ENCODE results near the gene MSI1. TPM values are rescaled to one million over a fixed set of nuclear protein-coding genes. Genes with fewer than 3 reads are reported as not detected.

The MSI1 gene
- total and polyA plus RNA-seq, 7 experiments from 2014 or later: not detected

GRCh38 chr12:120317224-120318105, 51.5 kb downstream of the MSI1 start:
- peak overlapping the region; percentile 81 for H3K4me3 ChIP-seq (ENCODE audit: low read length)
- intact Hi-C loops (cut with micrococcal nuclease): loop anchor here (1.0 to 5.0 kb wide), 16 partner anchors 8 to 699 kb away; partner anchors contain the start of genes COX6A1 (in 2 of the 2), RNF10 (in 2 of the 2), RNU4-1 (in 2 of the 2) and RPLP0 (in 2 of the 2)
- POLR2A ChIA-PET: interaction anchor here (0.6 to 5.6 kb wide), 10 partner anchors 9 to 264 kb away, joined by 3 to 63 read pairs (median 6); partner anchors contain the start of genes POP5, RNU4-1, RNU4-2 and RPLP0

GRCh38 chr12:120316798-120317223, 52.2 kb downstream of the MSI1 start:
- H3K4me3 Mint-ChIP-seq: peak overlapping the region; percentile 86 to 95 (median 93)
- peak overlapping the region; percentile 85 to 99 (median 98) for H3K27ac Mint-ChIP-seq
- H3K36me3 Mint-ChIP-seq: peaks cover 0 to 1% (median 0%) of the 10 kb centered on the region in 5 donors
- ChIA-PET POLR2A (interaction anchor here (0.6 to 5.6 kb wide), 12 partner anchors 9 to 1275 kb away, joined by 3 to 63 read pairs (median 4); partner anchors contain the start of genes POP5, RNU4-1, RNU4-2 and RPLP0), CTCF (interaction anchor here (0.8 to 1.5 kb wide), 4 partner anchors 15 to 89 kb away, joined by 3 to 5 read pairs (median 4); partner anchors contain the start of genes RNU4-1, RNU4-2 and SIRT4)
- H3K36me3 ChIP-seq (ENCODE audit: control insufficient read depth in 2 of 3, insufficient read depth in 3 of 3, low read length in 3 of 3): no peaks in the 10 kb centered on the region
- H3K9me3 Mint-ChIP-seq: peaks cover 0 to 2% (median 0%) of the 10 kb centered on the region in 11 donors
- H3K9me3 ChIP-seq (ENCODE audit: control insufficient read depth in 2 of 3, low read length in 3 of 3): no peaks in the 10 kb centered on the region
- peak overlapping the region; percentile 87 for H3K27ac ChIP-seq (ENCODE audit: low read depth, low read length)
- H3K4me1 Mint-ChIP-seq: peaks cover 4 to 16% (median 14%) of the 10 kb centered on the region in 7 donors
- no peaks in the 10 kb centered on the region for H3K27me3 ChIP-seq (ENCODE audit: control insufficient read depth in 2 of 2, insufficient read depth in 2 of 2, low read length in 2 of 2)
- H3K27me3 Mint-ChIP-seq: peaks cover 0 to 4% (median 0%) of the 10 kb centered on the region in 5 donors
- intact Hi-C loops (cut with micrococcal nuclease): loop anchor here (1.0 to 5.0 kb wide), 16 partner anchors 8 to 699 kb away; partner anchors contain the start of genes COX6A1 (in 2 of the 2), RNF10 (in 2 of the 2), RNU4-1 (in 2 of the 2) and RPLP0 (in 2 of the 2)
- peaks cover 5 to 10% of the 10 kb centered on the region in 2 donors for H3K4me1 ChIP-seq (ENCODE audit: control insufficient read depth in 2 of 2, insufficient read depth in 2 of 2, low read length in 2 of 2)
- no peak for DNase-seq
- peak overlapping the region; percentile 81 for H3K4me3 ChIP-seq (ENCODE audit: low read length)
- no peak for ATAC-seq

More at GRCh38 chr12:120317224-120318105, 51.5 kb downstream of the MSI1 start:
- Histone ChIP-seq H3K27me3 (ENCODE audit: control insufficient read depth in 2 of 2, insufficient read depth in 2 of 2, low read length in 2 of 2) (no peaks in the 10 kb centered on the region), H3K4me1 (ENCODE audit: control insufficient read depth in 2 of 2, insufficient read depth in 2 of 2, low read length in 2 of 2) (peaks cover 5 to 10% of the 10 kb centered on the region in 2 donors), H3K36me3 (ENCODE audit: control insufficient read depth in 2 of 3, insufficient read depth in 3 of 3, low read length in 3 of 3) (no peaks in the 10 kb centered on the region), H3K27ac (ENCODE audit: low read depth, low read length) (peak overlapping the region; percentile 87), H3K9me3 (ENCODE audit: control insufficient read depth in 2 of 3, low read length in 3 of 3) (no peaks in the 10 kb centered on the region)
- CTCF ChIA-PET: interaction anchor here (0.6 to 1.5 kb wide), 5 partner anchors 8 to 89 kb away, joined by 3 to 5 read pairs (median 4); partner anchors contain the start of genes RNU4-1, RNU4-2 and SIRT4
- peak overlapping the region; percentile 86 to 95 (median 93) for H3K4me3 Mint-ChIP-seq
- H3K27me3 Mint-ChIP-seq: peaks cover 0 to 4% (median 0%) of the 10 kb centered on the region in 5 donors
- DNase-seq (peak; percentile 100), ATAC-seq (peak; percentile 100)
- peaks cover 0 to 2% (median 0%) of the 10 kb centered on the region in 11 donors for H3K9me3 Mint-ChIP-seq
- H3K27ac Mint-ChIP-seq: peak overlapping the region; percentile 85 to 99 (median 98)
- peaks cover 4 to 16% (median 14%) of the 10 kb centered on the region in 7 donors for H3K4me1 Mint-ChIP-seq
- H3K36me3 Mint-ChIP-seq: peaks cover 0 to 1% (median 0%) of the 10 kb centered on the region in 5 donors

- intact Hi-C loops (cut with micrococcal nuclease): no loop called here
- ATAC-seq (no peak), DNase-seq (no peak)
- Histone ChIP-seq H3K36me3 (ENCODE audit: control insufficient read depth in 2 of 3, insufficient read depth in 3 of 3, low read length in 3 of 3) (no peaks in the 10 kb centered on the region), H3K4me1 (ENCODE audit: control insufficient read depth in 2 of 2, insufficient read depth in 2 of 2, low read length in 2 of 2) (peaks cover 5 to 10% of the 10 kb centered on the region in 2 donors), H3K27ac (ENCODE audit: low read depth, low read length) (no peak overlapping the region), H3K27me3 (ENCODE audit: control insufficient read depth in 2 of 2, insufficient read depth in 2 of 2, low read length in 2 of 2) (no peaks in the 10 kb centered on the region), H3K4me3 (ENCODE audit: low read length) (no peak overlapping the region), H3K9me3 (ENCODE audit: control insufficient read depth in 2 of 3, low read length in 3 of 3) (no peaks in the 10 kb centered on the region)
- Mint-ChIP-seq H3K36me3 (peaks cover 0 to 1% (median 0%) of the 10 kb centered on the region in 5 donors), H3K4me3 (no peak overlapping the region), H3K4me1 (peaks cover 4 to 16% (median 14%) of the 10 kb centered on the region in 7 donors), H3K9me3 (peaks cover 0 to 2% (median 0%) of the 10 kb centered on the region in 11 donors), H3K27ac (no peak overlapping the region), H3K27me3 (peaks cover 0 to 4% (median 0%) of the 10 kb centered on the region in 5 donors)
- POLR2A ChIA-PET: interaction anchor here (2.1 to 5.6 kb wide), 2 partner anchors 10 to 23 kb away, joined by 5 to 57 read pairs; partner anchors contain the start of gene SIRT4
- CTCF ChIA-PET: no interaction called here
Observed at GRCh38 chr12:120314220-120314619, 54.7 kb downstream of the MSI1 start.

- peak; percentile 100 for ATAC-seq
- Mint-ChIP-seq H3K4me1 (peaks cover 0 to 16% (median 10%) of the 10 kb centered on the region in 7 donors), H3K9me3 (no peaks in the 10 kb centered on the region), H3K27me3 (no peaks in the 10 kb centered on the region), H3K36me3 (no peaks in the 10 kb centered on the region), H3K4me3 (peak within 1 kb of the TSS; percentile 87 to 100 (median 96)), H3K27ac (peak within 1 kb of the TSS; percentile 69 to 96 (median 87))
- Histone ChIP-seq H3K36me3 (ENCODE audit: control insufficient read depth in 2 of 3, insufficient read depth in 3 of 3, low read length in 3 of 3) (no peaks in the 10 kb centered on the region), H3K4me3 (ENCODE audit: low read length) (peak within 1 kb of the TSS; percentile 98), H3K9me3 (ENCODE audit: control insufficient read depth in 2 of 3, low read length in 3 of 3) (no peaks in the 10 kb centered on the region), H3K27ac (ENCODE audit: low read depth, low read length) (peak within 1 kb of the TSS; percentile 72), H3K4me1 (ENCODE audit: control insufficient read depth in 2 of 2, insufficient read depth in 2 of 2, low read length in 2 of 2) (peaks cover 0 to 4% of the 10 kb centered on the region in 2 donors), H3K27me3 (ENCODE audit: control insufficient read depth in 2 of 2, insufficient read depth in 2 of 2, low read length in 2 of 2) (no peaks in the 10 kb centered on the region)
- ChIA-PET POLR2A (interaction anchor here (0.7 to 4.8 kb wide), 11 partner anchors 10 to 829 kb away, joined by 3 to 118 read pairs (median 4); partner anchors contain the start of genes RNU4-1, RNU4-2 and RPLP0), CTCF (interaction anchor here (0.6 to 1.8 kb wide), 12 partner anchors 10 to 407 kb away, joined by 3 to 14 read pairs (median 3); partner anchors contain the start of genes PLA2G1B, RNU4-1, RNU4-2 and RPLP0)
- DNase-seq: peak; percentile 65 to 90 (median 87)
- intact Hi-C loops (cut with micrococcal nuclease): loop anchor here (1.0 to 2.0 kb wide), 6 partner anchors 9 to 167 kb away; partner anchors contain the start of genes RNU4-1 (in 2 of the 2), PXN (in 1 of the 2), RPLP0 (in 1 of the 2) and SRSF9 (in 1 of the 2)
Observed at GRCh38 chr12:120301962-120302815, 66.8 kb downstream of the MSI1 start, which contains the start of gene SIRT4. TSS of gene SIRT4 (plus strand) at chr12:120302321. CDS start at chr12:120303562, 1,241 bp downstream.

GRCh38 chr12:120292661-120293531, 76.1 kb downstream of the MSI1 start, which contains the start of gene RNU4-1:
TSS of gene RNU4-1 (minus strand) at chr12:120293237.
- H3K9me3 Mint-ChIP-seq: no peaks in the 10 kb centered on the region
- Histone ChIP-seq H3K4me3 (ENCODE audit: low read length) (peak within 1 kb of the TSS; percentile 64), H3K27ac (ENCODE audit: low read depth, low read length) (peak within 1 kb of the TSS; percentile 100), H3K36me3 (ENCODE audit: control insufficient read depth in 2 of 3, insufficient read depth in 3 of 3, low read length in 3 of 3) (peaks cover 0 to 4% (median 0%) of the 10 kb centered on the region in 3 experiments), H3K4me1 (ENCODE audit: control insufficient read depth in 2 of 2, insufficient read depth in 2 of 2, low read length in 2 of 2) (no peaks in the 10 kb centered on the region), H3K27me3 (ENCODE audit: control insufficient read depth in 2 of 2, insufficient read depth in 2 of 2, low read length in 2 of 2) (no peaks in the 10 kb centered on the region), H3K9me3 (ENCODE audit: control insufficient read depth in 2 of 3, low read length in 3 of 3) (no peaks in the 10 kb centered on the region)
- H3K27ac Mint-ChIP-seq: peak within 1 kb of the TSS in 1 of 9 donors; percentile 62
- no peaks in the 10 kb centered on the region for H3K36me3 Mint-ChIP-seq
- no peak within 1 kb of the TSS for H3K4me3 Mint-ChIP-seq
- ATAC-seq (peak; percentile 58), DNase-seq (peak; percentile 51 to 93 (median 89))
- intact Hi-C loops (cut with micrococcal nuclease): loop anchor here (1.0 to 5.0 kb wide), 9 partner anchors 9 to 626 kb away; partner anchors contain the start of genes SIRT4 (in 2 of the 2), BICDL1 (in 1 of the 2), PRKAB1 (in 1 of the 2) and RAB35 (in 1 of the 2)
- H3K4me1 Mint-ChIP-seq: peaks cover 0 to 9% (median 4%) of the 10 kb centered on the region in 7 donors
- H3K27me3 Mint-ChIP-seq: peaks cover 0 to 14% (median 0%) of the 10 kb centered on the region in 5 donors
- ChIA-PET CTCF (interaction anchor here (0.6 to 2.8 kb wide), 9 partner anchors 9 to 92 kb away, joined by 3 to 14 read pairs (median 3); partner anchors contain the start of genes PXN, RPLP0 and SIRT4), POLR2A (interaction anchor here (0.6 to 9.8 kb wide), 39 partner anchors 7 to 1933 kb away, joined by 3 to 182 read pairs (median 5); partner anchors contain the start of genes BICDL1, COQ5, COX6A1 and DYNLL1)

Measured in naive thymus-derived CD4-positive, alpha-beta T cell (primary cell).